ENCODE data around the gene TAS2R31.
"Not testable (repeated sequence)": the region's sequence is repeated elsewhere in the genome, so short reads cannot be mapped to it uniquely, and the experiment has no call there.

TAS2R31 gene, protein sequence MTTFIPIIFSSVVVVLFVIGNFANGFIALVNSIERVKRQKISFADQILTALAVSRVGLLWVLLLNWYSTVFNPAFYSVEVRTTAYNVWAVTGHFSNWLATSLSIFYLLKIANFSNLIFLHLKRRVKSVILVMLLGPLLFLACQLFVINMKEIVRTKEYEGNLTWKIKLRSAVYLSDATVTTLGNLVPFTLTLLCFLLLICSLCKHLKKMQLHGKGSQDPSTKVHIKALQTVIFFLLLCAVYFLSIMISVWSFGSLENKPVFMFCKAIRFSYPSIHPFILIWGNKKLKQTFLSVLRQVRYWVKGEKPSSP

DNA sequence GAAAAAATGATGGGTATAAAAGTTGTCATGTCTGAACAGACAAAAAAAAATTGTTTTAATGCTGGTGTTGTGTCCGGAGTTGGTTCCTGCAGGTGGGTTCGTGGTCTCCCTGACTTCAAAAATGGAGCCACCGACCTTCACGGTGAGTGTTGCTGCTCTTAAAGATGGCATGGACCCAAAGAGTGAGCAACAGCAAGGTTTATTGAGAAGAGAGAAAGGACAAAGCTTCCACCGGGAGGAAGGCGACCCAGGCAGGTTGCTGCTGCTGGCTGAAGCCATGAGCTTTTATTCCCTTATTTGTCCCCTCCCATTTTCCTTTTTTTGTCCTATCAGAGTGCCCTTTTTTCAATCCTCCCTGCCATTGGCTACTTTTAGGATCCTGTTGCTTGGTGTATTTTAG lies at the start of gene TAS2R31:
Gene TAS2R31, minus strand, starts transcription at position 101 of the 400 bp plus-strand sequence. Its CDS starts 72 bp downstream, at position 29.
- DNase-seq = no peak

DNA sequence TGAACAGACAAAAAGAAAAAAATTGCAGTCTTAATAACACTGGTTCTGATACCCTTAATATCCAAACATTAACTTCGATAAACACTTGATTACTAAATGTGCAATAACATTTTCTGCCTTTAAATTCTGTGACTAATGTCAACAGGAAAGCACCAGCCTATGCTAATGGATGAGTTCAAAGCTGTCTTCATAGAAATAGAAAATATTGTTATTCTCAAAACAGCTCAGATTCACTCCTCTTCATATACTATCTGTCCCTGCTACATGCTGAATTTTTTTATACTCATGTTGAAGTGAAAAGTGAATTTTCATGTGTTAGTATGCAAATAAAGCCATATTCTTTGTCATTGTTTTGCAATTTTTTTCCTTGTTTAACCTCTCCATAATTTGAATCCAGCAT lies 47.0 kb upstream of the TAS2R31 start:
- DNase-seq = no peak

DNA sequence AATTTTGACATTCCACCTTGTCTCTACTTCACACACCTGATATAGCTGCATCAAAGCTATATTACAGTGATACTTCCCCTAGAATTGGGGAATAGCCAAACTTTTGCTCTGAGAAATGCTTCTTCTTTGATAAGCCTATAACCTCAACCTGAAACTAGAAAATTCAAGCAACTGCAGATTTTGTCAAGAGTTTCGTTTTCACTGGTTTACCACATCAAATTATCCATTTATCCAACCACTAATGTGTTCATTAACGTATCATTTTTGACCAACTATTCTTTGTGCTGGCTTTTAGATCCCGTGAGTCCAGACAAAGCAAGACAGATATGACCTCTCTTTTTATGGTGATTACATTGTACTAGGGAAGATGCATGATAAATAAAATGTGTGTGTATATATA lies 44.4 kb upstream of the TAS2R31 start:
- no peak for DNase-seq

DNA sequence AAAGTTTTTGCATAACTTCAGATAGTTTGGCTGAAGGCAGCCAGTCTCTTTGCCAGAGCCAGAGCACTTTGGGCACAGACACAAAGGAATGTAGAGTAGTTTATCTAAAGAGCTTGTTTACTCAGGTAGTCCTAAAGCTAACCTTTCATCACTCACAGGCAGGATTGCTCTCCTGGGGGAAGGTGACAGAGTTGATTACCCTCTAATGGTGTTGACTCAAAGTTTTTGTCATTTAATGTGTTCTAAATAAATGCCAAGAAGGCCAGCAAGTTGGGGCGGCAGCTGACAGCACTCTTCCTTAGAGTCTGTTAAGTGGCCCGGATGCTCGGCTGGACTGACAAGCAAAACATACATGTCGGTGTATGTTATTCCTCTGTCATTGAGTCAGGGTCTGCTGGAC lies 40.2 kb upstream of the TAS2R31 start:
- DNase-seq = no peak

DNA sequence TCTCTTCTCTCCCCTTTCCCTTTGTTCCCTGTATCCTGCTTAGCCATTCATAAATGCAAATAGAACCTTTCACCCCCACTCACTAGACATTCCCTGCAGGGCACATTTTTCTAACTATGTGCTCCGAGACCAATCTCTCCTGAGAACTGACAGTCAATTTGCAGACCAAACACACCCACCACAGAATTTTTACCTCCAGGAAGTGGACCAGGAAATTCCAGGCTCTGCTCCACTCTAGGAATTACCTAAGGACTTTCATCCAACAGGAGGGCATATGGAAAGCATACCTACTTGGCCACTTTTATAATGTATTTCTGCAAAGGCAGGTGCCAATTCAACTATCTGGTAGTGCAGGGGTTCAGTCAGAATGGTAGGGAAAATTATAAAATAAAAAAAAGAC lies 39.8 kb upstream of the TAS2R31 start:
- DNase-seq = no peak

DNA sequence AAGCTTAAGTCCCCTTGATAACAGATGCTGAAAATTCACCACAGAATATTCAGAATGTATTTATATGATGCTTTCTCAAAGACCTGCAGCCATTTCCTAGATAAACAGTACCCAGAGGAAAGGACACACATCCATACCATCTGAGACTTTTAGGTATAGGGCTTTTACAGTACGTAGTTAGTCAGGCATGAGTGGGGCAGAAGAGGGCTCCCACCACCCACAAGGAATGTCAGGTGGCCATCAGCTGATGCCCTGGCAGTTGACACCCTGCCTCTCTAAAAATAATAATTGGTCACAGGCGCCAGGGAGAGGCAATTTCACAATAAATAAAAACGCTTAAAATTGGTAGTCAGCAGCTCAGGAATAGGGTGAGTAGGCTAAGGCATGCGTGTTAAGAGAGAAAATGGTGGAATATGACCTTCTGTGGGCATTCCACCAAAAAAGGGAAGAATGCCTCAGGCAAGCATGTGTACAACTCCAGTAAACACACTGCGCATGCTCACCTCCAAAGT lies 38.7 kb upstream of the TAS2R31 start:
- DNase-seq = no peak

DNA sequence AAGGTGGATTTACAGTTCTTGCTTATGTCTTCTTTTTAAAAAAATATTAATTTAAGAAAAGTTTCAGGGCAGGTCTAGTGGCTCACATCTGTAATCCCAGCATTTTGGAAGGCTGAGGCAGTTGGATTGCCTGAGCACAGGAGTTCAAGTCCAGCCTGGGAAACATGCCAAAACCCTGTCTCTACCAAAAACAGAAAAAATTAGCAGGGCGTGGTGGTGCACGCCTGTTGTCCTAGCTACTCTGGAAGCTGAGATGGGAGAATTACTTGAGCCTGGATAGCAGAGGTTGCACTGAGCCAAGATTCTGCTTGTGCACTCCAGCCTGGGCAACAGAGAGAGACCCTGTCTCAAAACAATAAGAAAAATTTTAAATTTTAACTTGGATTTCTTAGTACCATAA lies 36.3 kb upstream of the TAS2R31 start:
- DNase-seq = no peak

DNA sequence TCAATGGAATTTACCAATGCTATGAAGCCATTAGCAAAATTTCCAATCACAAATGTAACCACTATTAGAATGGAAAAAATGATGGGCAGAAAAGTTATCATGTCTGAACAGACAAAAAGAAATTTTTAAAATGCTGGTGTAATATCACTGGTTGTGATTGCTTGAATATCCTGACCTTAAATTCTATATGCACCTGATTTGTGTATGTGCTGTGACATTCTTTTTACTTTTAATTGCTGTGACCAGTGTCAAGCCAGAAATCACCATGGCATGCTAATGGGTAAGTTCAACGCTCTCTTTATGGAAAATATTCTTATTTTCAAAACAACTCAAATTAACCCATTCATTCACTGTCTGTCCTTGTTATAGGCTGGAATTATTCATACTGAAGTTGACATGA lies 31.0 kb upstream of the TAS2R31 start, which contains the start of gene TAS2R46:
Gene TAS2R46, minus strand, starts transcription at position 101 of the 400 bp plus-strand sequence. Its CDS starts 0 bp downstream, at position 101.
- DNase-seq = not testable (repeated sequence)

DNA sequence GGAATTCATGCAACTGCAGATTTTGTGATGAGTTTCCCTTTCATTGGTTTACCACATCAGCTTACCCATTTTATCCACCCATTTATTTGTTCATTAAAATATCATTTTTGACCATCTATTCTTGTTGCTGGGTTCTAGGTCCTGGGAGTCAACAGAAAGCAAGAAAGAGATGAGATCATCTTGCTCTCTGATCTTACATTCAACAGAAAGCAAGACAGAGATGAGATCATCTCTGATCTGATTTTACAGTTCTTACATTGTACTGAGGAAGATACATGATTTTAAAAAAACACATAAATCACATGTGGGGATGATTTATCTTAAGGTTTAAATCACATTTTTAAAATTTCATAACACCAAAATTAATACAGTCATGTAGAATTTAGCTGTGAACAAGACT lies 28.6 kb upstream of the TAS2R31 start:
- DNase-seq = no peak

DNA sequence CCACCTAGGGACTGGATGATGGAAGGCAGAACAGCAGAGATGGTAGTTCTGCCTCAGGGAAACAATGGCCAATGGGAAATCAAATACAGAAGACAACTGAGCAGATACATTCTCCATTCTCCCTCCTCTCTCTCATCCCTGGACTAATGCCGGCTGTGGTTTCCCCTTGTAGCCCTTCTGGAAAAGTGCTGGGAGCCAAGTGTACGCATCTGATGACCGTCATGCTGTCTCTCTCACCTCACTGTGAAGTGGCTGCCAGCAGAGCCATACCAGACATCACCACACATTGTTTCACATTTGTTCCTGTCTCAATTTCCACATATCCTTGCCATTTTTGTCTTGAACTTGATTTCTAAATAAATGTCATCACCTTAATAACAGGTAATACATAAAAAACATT lies 27.8 kb upstream of the TAS2R31 start:
- DNase-seq = no peak

DNA sequence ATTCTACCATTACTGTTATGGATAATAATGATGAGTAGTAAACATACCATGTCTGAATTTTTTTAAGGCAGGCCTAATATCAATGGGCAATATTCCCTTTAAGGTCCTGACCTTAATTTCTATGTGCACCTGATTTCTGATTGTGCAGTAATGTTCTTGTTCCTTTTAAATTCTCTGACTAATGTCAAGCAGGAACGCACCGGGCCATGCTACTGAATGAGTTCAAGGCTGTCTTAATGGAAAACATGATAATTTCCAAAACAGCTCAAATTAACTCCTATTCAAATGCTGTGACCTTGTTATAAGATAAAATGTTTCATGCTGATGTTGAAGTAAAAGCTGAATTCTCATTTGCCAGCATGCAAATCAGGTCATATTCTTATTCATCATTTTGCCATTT lies 24.1 kb upstream of the TAS2R31 start:
- DNase-seq = no peak

DNA sequence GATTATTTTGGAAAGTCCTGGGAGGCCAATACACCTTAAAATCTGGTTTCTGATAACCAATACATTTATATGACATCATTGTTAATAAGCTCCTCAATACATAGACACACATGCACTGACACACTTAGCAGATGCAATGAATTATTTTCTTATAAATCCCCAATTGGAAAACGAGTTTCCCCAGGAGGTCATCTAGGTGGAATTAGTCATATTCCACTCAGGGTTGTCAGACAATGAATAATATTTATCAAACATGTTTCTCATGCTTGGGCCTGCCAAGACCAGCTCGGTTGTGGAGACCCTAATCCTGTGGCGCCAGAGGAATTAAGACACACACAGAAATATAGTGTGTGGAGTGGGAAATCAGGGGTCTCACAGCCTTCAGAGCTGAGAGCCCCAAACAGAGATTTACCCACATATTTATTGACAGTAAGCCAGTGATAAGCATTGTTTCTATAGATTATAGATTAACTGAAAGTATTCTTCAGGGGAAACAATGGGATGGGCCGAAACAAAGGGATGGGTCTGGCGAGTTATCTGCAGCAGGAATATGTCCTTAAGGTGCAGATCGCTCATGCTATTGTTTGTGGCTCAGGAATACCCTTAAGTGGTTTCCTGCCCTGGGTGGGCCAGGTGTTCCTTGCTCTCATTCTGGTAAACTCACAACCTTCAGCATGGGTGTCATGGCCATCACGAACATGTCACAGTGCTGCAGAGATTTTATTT lies 18.8 kb upstream of the TAS2R31 start:
- DNase-seq = not testable (repeated sequence)

DNA sequence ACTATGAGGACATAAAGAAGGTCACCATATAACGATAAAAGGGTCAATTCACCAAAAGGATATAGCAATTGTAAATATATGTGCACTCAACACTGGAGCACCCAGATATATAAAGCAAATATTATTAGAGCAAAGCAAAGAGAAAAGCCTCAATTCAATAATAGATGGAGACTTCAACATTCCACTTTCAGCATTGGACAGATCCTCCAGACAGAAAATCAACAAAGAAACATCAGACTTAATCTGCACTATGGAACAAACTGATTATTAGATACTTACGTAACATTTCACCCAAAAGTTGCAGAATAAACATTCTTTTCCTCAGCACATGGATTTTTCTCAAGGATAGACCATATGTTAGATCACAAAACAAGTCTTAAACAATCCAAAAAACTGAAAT lies 10.2 kb upstream of the TAS2R31 start:
- DNase-seq = not testable (repeated sequence)

DNA sequence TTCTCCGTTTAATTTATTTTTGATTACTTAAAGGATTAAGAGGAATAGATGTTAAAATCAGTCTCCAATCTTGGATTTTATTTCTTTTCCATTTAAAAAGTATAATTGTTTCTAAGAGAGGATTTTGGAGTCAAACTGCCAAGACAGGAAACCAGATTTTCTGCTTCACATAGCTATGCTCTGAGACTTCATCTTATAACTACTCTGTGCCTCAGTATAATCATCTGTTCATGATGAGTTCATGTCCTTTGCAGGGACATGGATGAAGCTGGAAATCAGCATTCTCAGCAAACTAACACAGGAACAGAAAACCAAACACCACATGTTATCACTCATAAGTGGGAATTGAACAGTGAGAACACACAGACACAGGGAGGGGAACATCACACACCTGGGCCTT lies 9.0 kb upstream of the TAS2R31 start:
- no peak for DNase-seq

DNA sequence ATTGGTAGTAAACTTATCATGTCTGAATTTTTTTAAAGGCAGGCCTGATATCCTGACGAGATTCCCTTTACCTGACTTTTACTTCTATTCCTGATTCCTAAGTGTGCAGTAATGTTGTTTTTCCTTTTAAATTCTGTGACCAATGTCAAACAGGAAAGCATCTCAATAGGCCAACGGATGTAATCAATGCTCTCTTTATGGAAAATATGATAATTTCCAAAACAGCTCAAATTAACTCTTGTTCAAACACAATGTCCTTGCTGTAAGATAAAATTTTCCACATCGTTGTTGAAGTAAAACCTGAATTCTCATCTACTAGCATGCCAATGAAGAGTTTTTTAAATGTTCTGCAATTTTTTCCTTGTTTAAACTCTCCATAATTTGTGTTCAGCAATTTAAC lies 8.0 kb upstream of the TAS2R31 start:
- DNase-seq = no peak

DNA sequence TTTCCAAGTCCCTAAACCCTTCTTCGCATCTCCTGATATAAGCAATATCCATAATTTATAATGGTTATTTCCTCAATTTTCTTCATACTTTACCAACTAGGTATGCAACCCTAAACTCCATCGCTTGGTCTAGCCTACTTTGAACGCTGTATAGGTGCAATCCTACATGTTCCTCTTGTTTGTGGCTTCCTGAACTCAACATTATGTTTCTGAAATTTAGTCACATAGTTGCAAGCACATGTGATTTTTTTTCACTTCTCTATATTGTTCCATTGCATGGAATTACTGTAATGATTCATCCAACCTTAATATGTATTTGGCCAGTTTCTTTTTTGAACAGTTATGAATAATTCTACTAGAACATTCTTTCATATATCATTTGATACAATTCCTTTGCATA lies 2.8 kb upstream of the TAS2R31 start:
- not testable (repeated sequence) for DNase-seq

DNA sequence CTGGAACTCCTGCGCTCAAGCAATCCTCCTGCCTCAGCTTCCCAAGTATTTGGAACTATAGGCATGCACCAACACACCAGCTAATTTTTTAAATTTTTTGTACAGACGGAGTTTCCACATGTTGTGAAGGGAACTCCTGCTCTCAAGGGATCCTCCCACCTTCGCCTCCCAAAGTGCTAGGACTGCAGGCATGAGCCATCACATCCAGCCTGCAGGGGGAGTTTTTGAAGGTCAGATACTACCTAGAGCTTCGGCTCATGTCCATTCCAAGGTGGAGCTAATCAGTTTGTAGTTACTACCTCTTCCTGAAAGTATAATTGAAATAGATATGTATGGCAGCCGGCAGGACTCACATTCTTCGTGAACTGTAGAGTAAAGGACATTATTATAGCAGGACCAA lies 5.1 kb downstream of the TAS2R31 start:
- no peak for DNase-seq

DNA sequence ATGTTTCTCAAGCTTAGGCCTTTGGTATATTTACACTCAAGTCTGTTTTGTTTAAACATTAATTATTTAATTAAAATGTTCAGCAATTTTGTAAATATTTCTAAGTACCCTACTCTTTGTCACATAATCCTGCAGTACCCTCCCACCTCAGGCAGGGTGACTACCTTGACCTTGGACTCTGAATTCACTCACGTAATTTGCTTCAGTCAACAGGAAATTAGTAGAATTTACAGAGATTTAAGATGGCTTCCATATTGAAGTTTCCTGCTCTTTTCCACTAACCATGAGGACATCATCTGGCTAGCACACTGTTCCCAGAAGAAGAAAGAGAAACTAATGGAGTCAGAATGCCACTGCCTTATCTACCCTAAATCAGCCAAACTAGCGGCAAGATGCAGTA lies 7.8 kb downstream of the TAS2R31 start:
- no peak for DNase-seq

DNA sequence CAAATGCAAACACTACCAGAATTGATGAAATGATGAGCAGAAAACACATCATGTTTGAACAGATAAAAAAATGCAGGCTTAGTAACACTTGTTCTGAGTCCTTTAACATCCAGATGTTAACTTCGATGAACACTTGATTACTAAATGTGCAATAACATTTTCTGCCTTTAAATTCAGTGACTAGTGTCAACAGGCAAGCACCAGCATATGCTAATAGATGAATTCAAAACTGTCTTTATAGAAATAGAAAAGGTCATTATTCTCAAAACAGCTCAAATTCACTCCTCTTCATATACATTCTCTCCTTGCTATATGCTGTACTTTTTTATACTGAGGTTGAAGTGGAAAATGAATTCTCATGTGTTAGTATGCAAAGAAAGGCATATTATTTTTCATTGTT lies 8.7 kb downstream of the TAS2R31 start, which contains the start of gene TAS2R19:
Gene TAS2R19, minus strand, starts transcription at position 101 of the 400 bp plus-strand sequence. Its CDS starts 49 bp downstream, at position 52.
- no peak for DNase-seq

DNA sequence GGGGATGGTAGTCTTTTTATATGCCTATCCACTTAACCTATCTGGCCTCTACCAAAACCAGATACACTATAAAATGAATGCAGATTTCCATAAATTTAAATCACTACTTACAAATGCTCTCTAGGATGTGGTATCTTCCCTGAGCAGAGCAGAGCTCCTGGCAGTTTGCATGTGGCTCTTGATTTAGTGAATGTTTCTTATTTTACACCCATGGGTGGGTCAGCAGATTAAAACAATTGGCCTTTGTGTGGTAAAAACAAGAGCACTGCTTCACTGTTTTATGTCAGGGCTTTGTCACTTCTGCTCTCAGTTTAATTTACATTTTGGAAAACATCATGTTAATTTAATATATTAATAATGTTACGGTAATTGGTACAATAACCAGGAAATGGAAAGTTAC lies 14.3 kb downstream of the TAS2R31 start:
- no peak for DNase-seq

DNA sequence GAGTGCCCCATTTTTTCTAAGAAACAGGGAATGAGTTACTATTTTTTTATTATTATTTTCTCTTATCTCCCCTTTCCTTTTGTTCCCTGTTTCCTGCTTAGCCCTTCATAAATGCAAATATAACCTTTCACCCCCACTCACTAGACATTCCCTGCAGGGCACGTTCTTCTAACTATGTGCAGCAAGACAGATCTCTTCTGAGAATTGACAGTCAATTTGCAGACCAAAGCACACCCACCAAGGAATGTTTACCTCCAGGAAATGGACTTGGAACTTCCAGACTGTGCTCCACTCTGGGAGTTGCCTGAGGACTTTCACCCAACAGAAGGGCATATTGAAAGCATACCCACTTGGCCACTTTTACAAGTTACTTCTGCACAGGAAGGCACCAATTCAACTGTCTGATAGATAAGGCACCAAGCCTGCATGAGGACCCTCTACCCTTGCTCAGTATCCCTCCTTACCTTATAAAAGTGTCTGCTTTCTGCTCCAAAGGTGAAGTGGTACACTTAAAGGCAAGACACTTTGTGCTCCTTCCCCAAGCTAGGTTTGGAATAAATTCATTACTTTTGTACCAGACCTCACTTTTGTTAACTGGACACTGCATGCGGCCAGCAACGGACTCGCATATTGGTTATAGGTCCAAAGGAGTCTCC lies 15.3 kb downstream of the TAS2R31 start:
- no peak for DNase-seq

DNA sequence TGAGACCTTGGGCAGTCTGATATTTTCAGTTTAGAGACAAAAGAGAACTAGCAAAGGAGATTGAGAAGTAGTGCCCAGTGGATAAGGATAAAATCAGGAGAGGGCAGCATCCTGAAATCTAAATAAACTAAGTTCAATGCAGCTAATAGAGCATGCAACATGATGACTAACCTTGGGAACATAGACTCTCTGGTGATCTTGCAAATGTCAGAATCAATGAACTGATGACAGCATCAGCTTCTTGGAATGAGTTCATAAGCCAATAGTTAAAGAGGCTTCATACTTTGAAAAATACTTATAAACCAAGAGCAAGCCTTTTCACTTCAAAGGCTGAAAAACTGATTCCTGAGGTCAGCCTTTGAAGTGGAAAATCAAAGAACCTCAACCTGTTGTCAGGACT lies 17.0 kb downstream of the TAS2R31 start:
- no peak for DNase-seq

DNA sequence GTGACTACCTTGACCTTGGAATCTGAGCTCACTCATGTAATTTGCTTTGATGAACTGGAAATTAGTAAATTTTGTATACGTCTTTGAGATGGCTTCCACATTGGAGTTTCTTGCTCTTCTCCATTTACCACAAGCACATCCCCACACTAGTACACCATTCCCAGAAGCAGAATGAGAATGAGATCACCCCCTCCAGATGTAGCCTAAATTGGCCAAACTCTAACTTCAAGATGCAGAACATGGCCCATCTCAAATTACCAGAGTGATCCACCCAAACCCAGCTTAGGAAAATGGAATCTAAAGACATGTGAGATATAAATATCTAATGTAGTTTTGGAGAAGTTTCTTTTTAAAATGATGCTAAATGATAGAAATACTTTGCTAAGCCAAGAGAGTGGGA lies 23.6 kb downstream of the TAS2R31 start:
- DNase-seq = no peak

DNA sequence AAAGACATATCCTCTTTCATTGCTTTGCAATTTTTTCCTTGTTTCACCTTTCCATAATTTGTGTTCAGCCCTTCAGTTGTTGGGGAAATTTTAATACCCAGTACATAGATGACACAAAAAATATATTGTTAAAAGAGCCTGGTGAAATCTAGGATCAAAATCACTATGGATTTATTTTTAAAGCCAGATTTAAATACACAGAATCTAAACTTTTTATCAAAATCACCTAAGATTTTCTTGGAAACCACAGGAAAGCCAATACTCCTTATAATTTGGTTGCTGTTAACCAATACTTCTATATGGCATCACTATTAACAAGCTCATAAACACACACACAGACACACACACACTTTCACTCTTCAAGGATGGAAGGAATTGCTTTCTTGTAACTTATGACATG lies 33.0 kb downstream of the TAS2R31 start, which contains the start of gene TAS2R20:
Gene TAS2R20, minus strand, starts transcription at position 101 of the 400 bp plus-strand sequence. CDS start 429 bp downstream, outside the sequence.
- DNase-seq = no peak
